RWPE2 (cell line): Measurements from ENCODE around the gene DBNL.

Experiments
- ATAC-seq: fragments of 200-7000 bp; cut with Tn5 transposase; 3 replicates; pipeline ENCODE4 v1.9.1; 2021; ENCODE audit warnings: low read depth
- DNase-seq: peaks from one replicate; pipeline ENCODE4 v3.0.0-alpha.2; 2020; ENCODE audit warnings: low spot score
- H3K27ac ChIP-seq: fragments of 450-650 bp; 2 replicates; pipeline ENCODE4 v1.5.1; 2017; ENCODE audit warnings: mild to moderate bottlenecking; ENCODE audit not compliant: poor library complexity, severe bottlenecking
- H3K27me3 ChIP-seq: fragments of 250-450 bp; sonication (Bioruptor Pico); 2 replicates; pipeline ENCODE4 v1.5.1; 2021; ENCODE audit warnings: mild to moderate bottlenecking, moderate library complexity; ENCODE audit not compliant: insufficient read depth, poor library complexity, severe bottlenecking
- H3K36me3 ChIP-seq: fragments of 250-450 bp; sonication (Bioruptor Pico); 2 replicates; pipeline ENCODE4 v1.5.1; 2020; ENCODE audit warnings: low read depth, mild to moderate bottlenecking, moderate library complexity
- H3K4me1 ChIP-seq: fragments of 250-450 bp; sonication (Bioruptor Pico); 2 replicates; pipeline ENCODE4 v1.5.1; 2021; ENCODE audit warnings: mild to moderate bottlenecking, moderate library complexity; ENCODE audit not compliant: insufficient read depth, poor library complexity, severe bottlenecking
- H3K4me3 ChIP-seq: fragments of 250-450 bp; sonication (Bioruptor Pico); 2 replicates; pipeline ENCODE4 v1.5.1; 2021; ENCODE audit warnings: mild to moderate bottlenecking, moderate library complexity; ENCODE audit not compliant: severe bottlenecking
- H3K9me3 ChIP-seq: fragments of 250-450 bp; sonication (Bioruptor Pico); 2 replicates; pipeline ENCODE4 v1.5.1; 2021; ENCODE audit warnings: mild to moderate bottlenecking, moderate library complexity; ENCODE audit not compliant: severe bottlenecking
- CTCF ChIP-seq: fragments of 450-650 bp; IDR thresholded peaks from one replicate; pipeline ENCODE4 v1.5.1; 2017; ENCODE audit warnings: mild to moderate bottlenecking, moderate library complexity; ENCODE audit not compliant: poor library complexity, severe bottlenecking

Gene DBNL

DNA sequence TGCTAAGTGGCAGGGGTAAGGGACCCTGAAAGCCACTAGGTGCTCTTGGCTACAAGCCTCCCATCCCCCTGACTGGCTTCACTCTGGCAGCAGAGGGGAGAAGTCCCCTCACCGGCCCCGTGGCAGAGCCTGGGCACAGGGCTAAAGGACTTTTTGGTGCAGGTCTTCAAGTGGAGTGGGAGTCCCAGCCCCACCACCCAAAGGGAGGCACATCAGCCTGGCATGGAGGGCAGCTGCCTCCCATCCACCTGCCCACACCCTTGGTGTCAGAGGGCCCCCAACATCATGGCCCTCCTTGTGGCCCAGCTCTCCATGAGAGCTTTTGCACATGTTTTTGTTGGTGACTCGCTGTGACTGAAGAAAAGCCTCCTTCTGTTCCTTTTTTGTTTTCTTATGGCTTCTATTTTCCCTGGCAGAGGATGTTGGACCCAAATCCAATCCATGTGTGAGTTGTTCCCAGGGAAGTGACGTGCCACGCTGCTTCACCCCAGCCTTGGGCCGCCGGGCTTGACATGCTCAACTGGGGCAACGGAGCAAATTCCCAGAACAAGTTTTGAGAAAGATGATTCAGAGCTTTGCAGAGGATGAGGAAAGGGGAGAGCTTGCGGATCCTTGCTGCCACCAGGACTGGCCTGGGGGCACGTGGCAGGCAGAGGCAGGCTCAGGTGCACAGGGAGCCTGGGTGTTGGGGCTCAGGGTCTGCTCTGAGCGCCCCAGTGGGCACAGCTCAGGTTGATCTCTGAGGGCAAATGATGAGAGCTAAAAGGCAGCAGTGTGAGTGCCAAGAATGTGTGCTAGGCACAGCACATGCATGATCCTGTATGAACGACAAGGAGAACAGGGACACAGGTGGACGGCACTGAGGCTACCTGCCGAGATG is 57.7 kb downstream of the DBNL start:
- DNase-seq (no peak), ATAC-seq (peak; percentile 57)
- Histone ChIP-seq H3K4me3 (no peak overlapping the region), H3K27me3 (no peaks in the 10 kb centered on the region), H3K27ac (peak overlapping the region; percentile 19), H3K36me3 (no peaks in the 10 kb centered on the region), H3K4me1 (peaks cover 16% of the 10 kb centered on the region), H3K9me3 (no peaks in the 10 kb centered on the region)
- no peak for TF ChIP-seq CTCF

GRCh38 chr7:44102846-44103565 is 58.5 kb downstream of the DBNL start:
- Histone ChIP-seq H3K4me1 (peaks cover 16% of the 10 kb centered on the region), H3K36me3 (no peaks in the 10 kb centered on the region), H3K27ac (peak overlapping the region; percentile 19), H3K4me3 (no peak overlapping the region), H3K27me3 (no peaks in the 10 kb centered on the region), H3K9me3 (no peaks in the 10 kb centered on the region)
- peak; percentile 17; the same call in 2 of the 3 replicates for ATAC-seq
- DNase-seq = no peak
- TF ChIP-seq CTCF = no peak

GRCh38 chr7:44103566-44103922 is 59.0 kb downstream of the DBNL start:
- ATAC-seq = no peak
- Histone ChIP-seq H3K36me3 (no peaks in the 10 kb centered on the region), H3K4me1 (peaks cover 16% of the 10 kb centered on the region), H3K9me3 (no peaks in the 10 kb centered on the region), H3K27me3 (no peaks in the 10 kb centered on the region), H3K27ac (no peak overlapping the region), H3K4me3 (no peak overlapping the region)
- no peak for TF ChIP-seq CTCF
- DNase-seq = no peak

- Histone ChIP-seq H3K36me3 (no peaks in the 10 kb centered on the region), H3K4me1 (peaks cover 16% of the 10 kb centered on the region), H3K4me3 (no peak within 1 kb of the TSS), H3K27ac (no peak within 1 kb of the TSS), H3K27me3 (no peaks in the 10 kb centered on the region), H3K9me3 (no peaks in the 10 kb centered on the region)
- ATAC-seq (no peak), DNase-seq (no peak)
- no peak for TF ChIP-seq CTCF
Measured at GRCh38 chr7:44103923-44104859, 59.7 kb downstream of the DBNL start, which contains the start of gene AEBP1. AEBP1 (plus strand) TSS chr7:44104345; CDS start chr7:44104666, 321 bp downstream.
